Measurements from ENCODE around the gene SAP130.
A peak's percentile ranks its signal among the peaks of the same experiment; 100 is the strongest.

Gene SAP130

GRCh38 chr2:127941461-127941860, 86.4 kb downstream of the SAP130 start:
- Histone ChIP-seq H2AK5ac (ENCODE audit: low read length) (no peak overlapping the region), H3K4me1 (ENCODE audit: control insufficient read depth in 1 of 2, insufficient read depth in 2 of 2, low read length in 2 of 2) (no peaks in the 10 kb centered on the region), H2AFZ (ENCODE audit: insufficient read depth, low read length, poor library complexity) (no peak overlapping the region), H3K79me1 (ENCODE audit: low read length) (no peaks in the 10 kb centered on the region), H3K27ac (ENCODE audit: low read depth, low read length) (no peak overlapping the region), H4K12ac (ENCODE audit: low read depth, low read length) (no peak overlapping the region), H2BK120ac (ENCODE audit: insufficient read depth, low read length, poor library complexity) (no peak overlapping the region), H2BK12ac (ENCODE audit: low read length) (no peak overlapping the region), H3K27me3 (ENCODE audit: insufficient read depth, low read length) (no peaks in the 10 kb centered on the region), H3K4ac (ENCODE audit: low read depth, low read length) (no peak overlapping the region), H3K36me3 (ENCODE audit: control insufficient read depth in 1 of 2, insufficient read depth in 2 of 2, low read length in 2 of 2) (peaks cover 26 to 41% of the 10 kb centered on the region in 2 experiments), H3K14ac (ENCODE audit: low read length) (no peak overlapping the region), H3K79me2 (ENCODE audit: control insufficient read depth, insufficient read depth, low read length, poor library complexity) (no peaks in the 10 kb centered on the region), H3K23ac (ENCODE audit: low read length) (no peak overlapping the region), H4K91ac (ENCODE audit: low read depth, low read length) (no peak overlapping the region), H4K8ac (ENCODE audit: low read depth, low read length) (no peak overlapping the region), H3K18ac (ENCODE audit: low read length) (no peak overlapping the region), H2BK5ac (ENCODE audit: low read depth, low read length, poor library complexity) (no peak overlapping the region), H3K4me2 (ENCODE audit: low read length) (no peak overlapping the region), H3K9ac (ENCODE audit: low read length) (no peak overlapping the region), H3K4me3 (ENCODE audit: low read depth, low read length) (no peak overlapping the region), H3K9me3 (ENCODE audit: insufficient read depth, low read depth, low read length) (no peaks in the 10 kb centered on the region)
- DNase-seq: no peak
- WGBS (ENCODE audit: extremely low coverage, insufficient coverage, insufficient read length): no CpG with 5 or more reads among the region's 9 CpGs

GRCh38 chr2:127940641-127941040, 87.2 kb downstream of the SAP130 start:
- peaks cover 22 to 35% of the 10 kb centered on the region in 2 experiments for H3K36me3 ChIP-seq (ENCODE audit: control insufficient read depth in 1 of 2, insufficient read depth in 2 of 2, low read length in 2 of 2)

GRCh38 chr2:127935337-127935736, 92.5 kb downstream of the SAP130 start:
- WGBS (ENCODE audit: extremely low coverage, insufficient coverage, insufficient read length): no CpG with 5 or more reads among the region's 6 CpGs
- Histone ChIP-seq H3K4ac (ENCODE audit: low read depth, low read length) (no peak overlapping the region), H3K18ac (ENCODE audit: low read length) (no peak overlapping the region), H2AFZ (ENCODE audit: insufficient read depth, low read length, poor library complexity) (no peak overlapping the region), H3K27me3 (ENCODE audit: insufficient read depth, low read length) (no peaks in the 10 kb centered on the region), H2AK5ac (ENCODE audit: low read length) (no peak overlapping the region), H3K36me3 (ENCODE audit: control insufficient read depth in 1 of 2, insufficient read depth in 2 of 2, low read length in 2 of 2) (peaks cover 0 to under 1% of the 10 kb centered on the region in 2 experiments), H2BK120ac (ENCODE audit: insufficient read depth, low read length, poor library complexity) (no peak overlapping the region), H2BK12ac (ENCODE audit: low read length) (no peak overlapping the region), H3K4me2 (ENCODE audit: low read length) (no peak overlapping the region), H3K4me3 (ENCODE audit: low read depth, low read length) (no peak overlapping the region), H2BK5ac (ENCODE audit: low read depth, low read length, poor library complexity) (no peak overlapping the region), H3K79me1 (ENCODE audit: low read length) (no peaks in the 10 kb centered on the region), H3K9ac (ENCODE audit: low read length) (no peak overlapping the region), H3K14ac (ENCODE audit: low read length) (no peak overlapping the region), H4K12ac (ENCODE audit: low read depth, low read length) (no peak overlapping the region), H3K23ac (ENCODE audit: low read length) (no peak overlapping the region), H3K9me3 (ENCODE audit: insufficient read depth, low read depth, low read length) (no peaks in the 10 kb centered on the region), H4K8ac (ENCODE audit: low read depth, low read length) (no peak overlapping the region), H3K27ac (ENCODE audit: low read depth, low read length) (no peak overlapping the region), H4K91ac (ENCODE audit: low read depth, low read length) (no peak overlapping the region), H3K79me2 (ENCODE audit: control insufficient read depth, insufficient read depth, low read length, poor library complexity) (no peaks in the 10 kb centered on the region), H3K4me1 (ENCODE audit: control insufficient read depth in 1 of 2, insufficient read depth in 2 of 2, low read length in 2 of 2) (no peaks in the 10 kb centered on the region)
- no peak for DNase-seq

More at GRCh38 chr2:127940641-127941040, 87.2 kb downstream of the SAP130 start:
- Histone ChIP-seq H3K23ac (ENCODE audit: low read length) (no peak overlapping the region), H3K79me1 (ENCODE audit: low read length) (no peaks in the 10 kb centered on the region), H3K18ac (ENCODE audit: low read length) (no peak overlapping the region), H3K27ac (ENCODE audit: low read depth, low read length) (no peak overlapping the region), H3K4me1 (ENCODE audit: control insufficient read depth in 1 of 2, insufficient read depth in 2 of 2, low read length in 2 of 2) (no peaks in the 10 kb centered on the region), H4K8ac (ENCODE audit: low read depth, low read length) (no peak overlapping the region), H3K4ac (ENCODE audit: low read depth, low read length) (no peak overlapping the region), H3K14ac (ENCODE audit: low read length) (no peak overlapping the region), H3K4me2 (ENCODE audit: low read length) (no peak overlapping the region), H3K9ac (ENCODE audit: low read length) (no peak overlapping the region), H2AK5ac (ENCODE audit: low read length) (no peak overlapping the region), H3K4me3 (ENCODE audit: low read depth, low read length) (no peak overlapping the region), H3K27me3 (ENCODE audit: insufficient read depth, low read length) (no peaks in the 10 kb centered on the region), H2BK120ac (ENCODE audit: insufficient read depth, low read length, poor library complexity) (no peak overlapping the region), H2AFZ (ENCODE audit: insufficient read depth, low read length, poor library complexity) (no peak overlapping the region), H2BK12ac (ENCODE audit: low read length) (no peak overlapping the region), H2BK5ac (ENCODE audit: low read depth, low read length, poor library complexity) (no peak overlapping the region), H4K12ac (ENCODE audit: low read depth, low read length) (no peak overlapping the region), H4K91ac (ENCODE audit: low read depth, low read length) (no peak overlapping the region), H3K9me3 (ENCODE audit: insufficient read depth, low read depth, low read length) (no peaks in the 10 kb centered on the region), H3K79me2 (ENCODE audit: control insufficient read depth, insufficient read depth, low read length, poor library complexity) (no peaks in the 10 kb centered on the region)
- WGBS (ENCODE audit: extremely low coverage, insufficient coverage, insufficient read length): no CpG with 5 or more reads among the region's 12 CpGs
- DNase-seq: no peak

GRCh38 chr2:127932199-127932876, 95.5 kb downstream of the SAP130 start:
- peak; percentile 17 to 51 for DNase-seq
- H2AFZ ChIP-seq (ENCODE audit: insufficient read depth, low read length, poor library complexity): no peak overlapping the region
- no peak overlapping the region for H3K4me3 ChIP-seq (ENCODE audit: low read depth, low read length)
- no peak overlapping the region for H2BK12ac ChIP-seq (ENCODE audit: low read length)
- H3K27me3 ChIP-seq (ENCODE audit: insufficient read depth, low read length): no peaks in the 10 kb centered on the region
- H3K4me2 ChIP-seq (ENCODE audit: low read length): no peak overlapping the region
- no peak overlapping the region for H4K8ac ChIP-seq (ENCODE audit: low read depth, low read length)
- H4K12ac ChIP-seq (ENCODE audit: low read depth, low read length): no peak overlapping the region
- no peaks in the 10 kb centered on the region for H3K36me3 ChIP-seq (ENCODE audit: control insufficient read depth in 1 of 2, insufficient read depth in 2 of 2, low read length in 2 of 2)
- no peak overlapping the region for H3K14ac ChIP-seq (ENCODE audit: low read length)
- H3K79me1 ChIP-seq (ENCODE audit: low read length): no peaks in the 10 kb centered on the region
- no peak overlapping the region for H3K9ac ChIP-seq (ENCODE audit: low read length)
- H3K9me3 ChIP-seq (ENCODE audit: insufficient read depth, low read depth, low read length): no peaks in the 10 kb centered on the region
- H2BK120ac ChIP-seq (ENCODE audit: insufficient read depth, low read length, poor library complexity): no peak overlapping the region
- H3K27ac ChIP-seq (ENCODE audit: low read depth, low read length): no peak overlapping the region
- no peaks in the 10 kb centered on the region for H3K79me2 ChIP-seq (ENCODE audit: control insufficient read depth, insufficient read depth, low read length, poor library complexity)
- H2BK5ac ChIP-seq (ENCODE audit: low read depth, low read length, poor library complexity): no peak overlapping the region
- H3K4me1 ChIP-seq (ENCODE audit: control insufficient read depth in 1 of 2, insufficient read depth in 2 of 2, low read length in 2 of 2): no peaks in the 10 kb centered on the region
- WGBS (ENCODE audit: extremely low coverage, insufficient coverage, insufficient read length): no CpG with 5 or more reads among the region's 7 CpGs
- no peak overlapping the region for H2AK5ac ChIP-seq (ENCODE audit: low read length)
- no peak overlapping the region for H4K91ac ChIP-seq (ENCODE audit: low read depth, low read length)
- H3K23ac ChIP-seq (ENCODE audit: low read length): no peak overlapping the region
- H3K18ac ChIP-seq (ENCODE audit: low read length): no peak overlapping the region
- no peak overlapping the region for H3K4ac ChIP-seq (ENCODE audit: low read depth, low read length)

Measured in trophoblast cell (in vitro differentiated cells and primary cell).